SK-N-SH (cell line): Measurements from ENCODE around the gene NFXL1.

Source experiments
- CHD2 ChIP-seq: fragments of 150-350 bp; IDR thresholded peaks from 2 replicates; pipeline ENCODE4 v1.6.1; 2018; ENCODE audit warnings: low read length; ENCODE audit not compliant: partially characterized antibody
- FOXJ3 ChIP-seq: sonication (generic); formaldehyde crosslinking; IDR thresholded peaks from 2 replicates; pipeline ENCODE4 v1.5.1; 2020; ENCODE audit warnings: mild to moderate bottlenecking, missing genetic modification reagents
- NFIC ChIP-seq: IDR thresholded peaks from 2 replicates; pipeline ENCODE4 v1.4.0; 2012; ENCODE audit warnings: borderline replicate concordance
- POLR2AphosphoS5 ChIP-seq: IDR thresholded peaks from 2 replicates; pipeline ENCODE4 v1.6.1; 2012; ENCODE audit warnings: low read depth, low read length
- RAD21 ChIP-seq: IDR thresholded peaks from 2 replicates; pipeline ENCODE4 v1.6.1; 2012; ENCODE audit warnings: mild to moderate bottlenecking, low read length
- RXRA ChIP-seq: IDR thresholded peaks from 2 replicates; pipeline ENCODE4 v1.4.0; 2012; ENCODE audit warnings: low read depth, mild to moderate bottlenecking, borderline replicate concordance
- TAF1 ChIP-seq: IDR thresholded peaks from 2 replicates; pipeline ENCODE4 v1.6.1; 2012; ENCODE audit warnings: low read depth, mild to moderate bottlenecking, low read length, moderate library complexity, borderline replicate concordance
- TCF12 ChIP-seq: IDR thresholded peaks from 2 replicates; pipeline ENCODE4 v1.4.0; 2012
- TEAD4 ChIP-seq: IDR thresholded peaks from 2 replicates; pipeline ENCODE4 v1.4.0; 2012; ENCODE audit warnings: mild to moderate bottlenecking, borderline replicate concordance; ENCODE audit not compliant: insufficient read depth
- YY1 ChIP-seq: IDR thresholded peaks from 2 replicates; pipeline ENCODE4 v1.4.0; 2012; ENCODE audit warnings: low read depth, mild to moderate bottlenecking
- TF ChIP-seq, protein P1 (sequence below): fragments of 200-600 bp; sonication (generic); IDR thresholded peaks from 2 replicates; pipeline ENCODE4 v1.6.1; 2017; ENCODE audit warnings: antibody characterized with exemption, mild to moderate bottlenecking, moderate library complexity
- TF ChIP-seq, protein P2 (sequence below): fragments of 150-350 bp; IDR thresholded peaks from 2 replicates; pipeline ENCODE4 v1.6.1; 2016; ENCODE audit warnings: mild to moderate bottlenecking, low read depth, low read length

DNA sequence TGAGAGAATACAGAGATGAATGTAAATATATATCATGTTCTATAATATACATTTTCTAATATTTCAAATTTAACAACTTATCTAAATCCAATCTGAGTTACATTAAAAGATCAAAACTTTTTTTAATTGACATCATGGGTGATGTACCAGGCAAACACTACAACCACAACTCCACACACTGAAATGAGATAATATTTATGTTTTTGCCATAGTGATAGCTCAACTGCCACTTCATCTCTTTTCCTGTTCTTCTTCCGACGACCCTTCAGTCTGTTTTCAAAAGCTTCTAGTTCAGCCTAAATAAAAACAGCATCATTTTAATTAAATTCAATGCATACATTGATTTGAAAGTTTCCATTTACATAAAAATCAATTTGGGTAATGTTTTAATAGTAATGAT is 66.3 kb downstream of the NFXL1 start:
- TF ChIP-seq RXRA (no peak), POLR2AphosphoS5 (no peak), TAF1 (no peak), YY1 (no peak), TCF12 (no peak), RAD21 (no peak), FOXJ3 (no peak), TEAD4 (no peak), CHD2 (no peak), NFIC (no peak)
- TF ChIP-seq, protein P1, sequence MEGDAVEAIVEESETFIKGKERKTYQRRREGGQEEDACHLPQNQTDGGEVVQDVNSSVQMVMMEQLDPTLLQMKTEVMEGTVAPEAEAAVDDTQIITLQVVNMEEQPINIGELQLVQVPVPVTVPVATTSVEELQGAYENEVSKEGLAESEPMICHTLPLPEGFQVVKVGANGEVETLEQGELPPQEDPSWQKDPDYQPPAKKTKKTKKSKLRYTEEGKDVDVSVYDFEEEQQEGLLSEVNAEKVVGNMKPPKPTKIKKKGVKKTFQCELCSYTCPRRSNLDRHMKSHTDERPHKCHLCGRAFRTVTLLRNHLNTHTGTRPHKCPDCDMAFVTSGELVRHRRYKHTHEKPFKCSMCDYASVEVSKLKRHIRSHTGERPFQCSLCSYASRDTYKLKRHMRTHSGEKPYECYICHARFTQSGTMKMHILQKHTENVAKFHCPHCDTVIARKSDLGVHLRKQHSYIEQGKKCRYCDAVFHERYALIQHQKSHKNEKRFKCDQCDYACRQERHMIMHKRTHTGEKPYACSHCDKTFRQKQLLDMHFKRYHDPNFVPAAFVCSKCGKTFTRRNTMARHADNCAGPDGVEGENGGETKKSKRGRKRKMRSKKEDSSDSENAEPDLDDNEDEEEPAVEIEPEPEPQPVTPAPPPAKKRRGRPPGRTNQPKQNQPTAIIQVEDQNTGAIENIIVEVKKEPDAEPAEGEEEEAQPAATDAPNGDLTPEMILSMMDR: no peak
- TF ChIP-seq, protein P2, sequence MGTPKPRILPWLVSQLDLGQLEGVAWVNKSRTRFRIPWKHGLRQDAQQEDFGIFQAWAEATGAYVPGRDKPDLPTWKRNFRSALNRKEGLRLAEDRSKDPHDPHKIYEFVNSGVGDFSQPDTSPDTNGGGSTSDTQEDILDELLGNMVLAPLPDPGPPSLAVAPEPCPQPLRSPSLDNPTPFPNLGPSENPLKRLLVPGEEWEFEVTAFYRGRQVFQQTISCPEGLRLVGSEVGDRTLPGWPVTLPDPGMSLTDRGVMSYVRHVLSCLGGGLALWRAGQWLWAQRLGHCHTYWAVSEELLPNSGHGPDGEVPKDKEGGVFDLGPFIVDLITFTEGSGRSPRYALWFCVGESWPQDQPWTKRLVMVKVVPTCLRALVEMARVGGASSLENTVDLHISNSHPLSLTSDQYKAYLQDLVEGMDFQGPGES: no peak
